H1 (cell line): ENCODE results near the gene SRRM4. TPM values are rescaled to one million over a fixed set of nuclear protein-coding genes. Genes with fewer than 3 reads are reported as not detected.

Experiments
- CTCF ChIA-PET: fragments of 300-600 bp; sonication (Branson Sonifier 250); formaldehyde crosslinking; loops from one replicate; lab custom pipeline; 2021; ENCODE audit not compliant: partially characterized antibody; lab: Charles Lee
- POLR2A ChIA-PET: fragments of 300-600 bp; sonication (Branson Sonifier 250); formaldehyde crosslinking; loops from one replicate; lab custom pipeline; 2021; ENCODE audit warnings: inconsistent platforms; ENCODE audit not compliant: partially characterized antibody; lab: Charles Lee
- DNase-seq, 2 experiments: peaks; one replicate each; pipeline versions ENCODE4 v3.0.0 to v3.0.0-alpha.2; 2010 to 2022; ENCODE audit warnings: low spot score in 2 of 2, low read depth in 1 of 2, mixed read lengths in 1 of 2
- FAIRE-seq: peaks from 2 replicates; lab custom pipeline; 2011; peaks lifted over from hg19 to GRCh38; lab: Jason Lieb, UNC
- H2AFZ ChIP-seq: 2 replicates; pipeline ENCODE4 v1.8.1; 2012; ENCODE audit warnings: low read length, inconsistent platforms
- H2AK5ac ChIP-seq: 2 replicates; pipeline ENCODE4 v1.6.1; 2013; ENCODE audit warnings: low read depth, low read length
- H2BK120ac ChIP-seq: replicated peaks from 2 replicates; pipeline ENCODE3; 2013; ENCODE audit warnings: low read depth, low read length, inconsistent platforms
- H2BK12ac ChIP-seq: 2 replicates; pipeline ENCODE4 v1.6.1; 2013; ENCODE audit warnings: low read depth, low read length
- H2BK15ac ChIP-seq: 2 replicates; pipeline ENCODE4 v1.6.1; 2013; ENCODE audit warnings: low read length
- H2BK20ac ChIP-seq: 2 replicates; pipeline ENCODE4 v1.6.1; 2013; ENCODE audit warnings: low read length
- H2BK5ac ChIP-seq: 2 replicates; pipeline ENCODE4 v1.6.1; 2013; ENCODE audit warnings: low read depth, low read length
- H3K14ac ChIP-seq: 2 replicates; pipeline ENCODE4 v1.6.1; 2013; ENCODE audit warnings: inconsistent platforms; ENCODE audit not compliant: insufficient read length
- H3K18ac ChIP-seq: 2 replicates; pipeline ENCODE4 v1.6.1; 2013; ENCODE audit warnings: low read length; ENCODE audit errors: extremely low read depth
- H3K23ac ChIP-seq: 2 replicates; pipeline ENCODE4 v1.6.1; 2013; ENCODE audit warnings: inconsistent platforms; ENCODE audit not compliant: insufficient read length
- H3K23me2 ChIP-seq: 2 replicates; pipeline ENCODE4 v1.6.1; 2013; ENCODE audit warnings: low read depth, low read length
- H3K27ac ChIP-seq: 2 replicates; pipeline ENCODE4 v1.6.1; 2011; ENCODE audit warnings: low read depth, low read length, inconsistent platforms
- H3K27me3 ChIP-seq, 4 experiments: replicated peaks in 1 of 4; 1 replicate in 1 of 4; 2 replicates in 3 of 4; pipeline versions ENCODE4 v1.6.1 to v1.8.1; 2011 to 2013; ENCODE audit warnings: low read length in 3 of 4, mild to moderate bottlenecking in 3 of 4, inconsistent platforms in 2 of 4, mixed read lengths in 2 of 4, moderate library complexity in 1 of 4; ENCODE audit not compliant: control insufficient read depth in 3 of 4, insufficient read depth in 3 of 4; ENCODE audit errors: extremely low read depth in 1 of 4
- H3K36me3 ChIP-seq, 4 experiments: 2 replicates each; pipeline versions ENCODE4 v1.6.1 to v1.8.1; 2011 to 2013; ENCODE audit warnings: mild to moderate bottlenecking in 4 of 4, low read length in 3 of 4, moderate library complexity in 2 of 4, control low read depth in 1 of 4, inconsistent platforms in 1 of 4; ENCODE audit not compliant: insufficient read depth in 4 of 4, control insufficient read depth in 2 of 4
- H3K4ac ChIP-seq: replicated peaks from 2 replicates; pipeline ENCODE3; 2013; ENCODE audit warnings: low read length, low read depth, mixed read lengths, inconsistent platforms; ENCODE audit not compliant: insufficient read length
- H3K4me1 ChIP-seq, 4 experiments: replicated peaks in 1 of 4; 1 replicate in 1 of 4; 2 replicates in 3 of 4; pipeline versions ENCODE4 v1.6.1 to v1.8.1; 2011 to 2013; ENCODE audit warnings: low read length in 3 of 4, inconsistent platforms in 2 of 4, mixed read lengths in 1 of 4; ENCODE audit not compliant: insufficient read depth in 4 of 4, control insufficient read depth in 3 of 4
- H3K4me2 ChIP-seq, 2 experiments: 2 replicates each; pipeline versions ENCODE4 v1.6.1 to v1.8.1; 2011 to 2013; ENCODE audit warnings: low read depth in 2 of 2, low read length in 2 of 2, control low read depth in 1 of 2, inconsistent platforms in 1 of 2, mild to moderate bottlenecking in 1 of 2; ENCODE audit not compliant: insufficient read depth in 1 of 2
- H3K4me3 ChIP-seq, 4 experiments: fragments of 200-600, 300-600 bp in 1 of 4; sonication (generic), shearing (Covaris generic), sonication (Bioruptor Twin) in 1 of 4; 2 replicates each; pipeline versions ENCODE4 v1.5.1 to v1.8.1; 2011 to 2016; ENCODE audit warnings: low read length in 4 of 4, low read depth in 3 of 4, control low read depth in 2 of 4, inconsistent platforms in 2 of 4, mild to moderate bottlenecking in 2 of 4, mixed read lengths in 1 of 4, moderate library complexity in 1 of 4; ENCODE audit not compliant: insufficient read depth in 2 of 4; ENCODE audit errors: extremely low read depth in 1 of 4
- H3K56ac ChIP-seq: replicated peaks from 2 replicates; pipeline ENCODE3; 2013; ENCODE audit warnings: low read depth, mild to moderate bottlenecking, mixed read lengths, low read length, inconsistent platforms; ENCODE audit not compliant: insufficient read length
- H3K79me1 ChIP-seq: 2 replicates; pipeline ENCODE4 v1.6.1; 2013; ENCODE audit warnings: low read depth, low read length, control low read depth
- H3K79me2 ChIP-seq, 2 experiments: 2 replicates each; pipeline versions ENCODE4 v1.6.1 to v1.8.1; 2012 to 2013; ENCODE audit warnings: low read length in 2 of 2, mild to moderate bottlenecking in 2 of 2, inconsistent platforms in 1 of 2; ENCODE audit not compliant: insufficient read depth in 2 of 2, control insufficient read depth in 1 of 2
- H3K9ac ChIP-seq, 4 experiments: replicated peaks in 1 of 4; 1 replicate in 1 of 4; 2 replicates in 3 of 4; pipeline versions ENCODE4 v1.6.1 to v1.8.1; 2011 to 2013; ENCODE audit warnings: low read depth in 3 of 4, low read length in 3 of 4, control low read depth in 2 of 4, mild to moderate bottlenecking in 2 of 4, moderate library complexity in 2 of 4, inconsistent platforms in 1 of 4; ENCODE audit errors: extremely low read depth in 1 of 4
- H3K9me3 ChIP-seq, 2 experiments: 2 replicates each; pipeline versions ENCODE4 v1.6.1 to v1.8.1; 2012 to 2013; ENCODE audit warnings: mild to moderate bottlenecking in 2 of 2, moderate library complexity in 2 of 2, control low read depth in 1 of 2, inconsistent platforms in 1 of 2, low read depth in 1 of 2, low read length in 1 of 2, mixed read lengths in 1 of 2; ENCODE audit not compliant: insufficient read depth in 2 of 2
- H4K20me1 ChIP-seq, 2 experiments: replicated peaks in 1 of 2; 2 replicates each; pipeline versions ENCODE3 to v1.8.1; 2011 to 2013; ENCODE audit warnings: inconsistent platforms in 2 of 2, low read length in 2 of 2, mild to moderate bottlenecking in 1 of 2; ENCODE audit not compliant: insufficient read depth in 2 of 2, control insufficient read depth in 1 of 2
- H4K5ac ChIP-seq: 2 replicates; pipeline ENCODE4 v1.6.1; 2013; ENCODE audit warnings: low read length, low read depth, mixed read lengths, inconsistent platforms; ENCODE audit not compliant: insufficient read length
- H4K8ac ChIP-seq: 2 replicates; pipeline ENCODE4 v1.8.0; 2013; ENCODE audit warnings: mild to moderate bottlenecking, moderate library complexity, low read length, inconsistent platforms; ENCODE audit not compliant: insufficient read depth; ENCODE audit errors: extremely low read depth
- H4K91ac ChIP-seq: replicated peaks from 2 replicates; pipeline ENCODE3; 2013; ENCODE audit warnings: low read length, mixed read lengths, inconsistent platforms; ENCODE audit not compliant: insufficient read length
- CTCF ChIP-seq, 3 experiments: IDR thresholded peaks; 1 replicate in 2 of 3; 2 replicates in 1 of 3; pipeline versions ENCODE4 v1.5.1 to v1.6.1; 2011; ENCODE audit warnings: low read length in 3 of 3, mild to moderate bottlenecking in 3 of 3, inconsistent platforms in 2 of 3, low read depth in 1 of 3, moderate library complexity in 1 of 3; ENCODE audit not compliant: insufficient read depth in 1 of 3; ENCODE audit errors: control extremely low read depth in 1 of 3
- E2F6 ChIP-seq: IDR thresholded peaks from 2 replicates; pipeline ENCODE4 v1.6.1; 2012; ENCODE audit warnings: inconsistent platforms
- RAD21 ChIP-seq, 2 experiments: IDR thresholded peaks in 1 of 2; conservative IDR thresholded peaks in 1 of 2; 2 replicates each; pipeline ENCODE4 v1.6.1; 2011; ENCODE audit warnings: low read depth in 2 of 2, low read length in 2 of 2, improper control_type of control experiment in 1 of 2, inconsistent platforms in 1 of 2, mild to moderate bottlenecking in 1 of 2, moderate library complexity in 1 of 2
- WGBS, 2 experiments: shearing (Covaris generic) in 1 of 2; methylation state at CpG; one replicate each; pipeline versions ENCODE4 v1.1.6 to v1.1.7; 2013 to 2015; ENCODE audit warnings: low lambda C conversion rate in 2 of 2, mixed read lengths in 2 of 2, inconsistent platforms in 1 of 2, low coverage in 1 of 2, missing lambda C conversion rate in 1 of 2; ENCODE audit not compliant: insufficient replicate concordance in 2 of 2, insufficient coverage in 1 of 2, insufficient read length in 1 of 2; ENCODE audit errors: extremely low coverage in 1 of 2, missing lambda C conversion rate in 1 of 2; 5-methylcytosine and 5-hydroxymethylcytosine counted together
- polyA plus RNA-seq, 7 experiments: library from polyadenylated mRNA; depleted of rRNA in 3 of 7; stranded (reverse) in 5 of 7; unstranded in 2 of 7; fragments of >200 nt in 5 of 7; fragments of 200-250 nt in 2 of 7; gene quantifications; 1 replicate in 5 of 7; 2 replicates in 1 of 7; 4 replicates in 1 of 7; pipeline versions ENCODE4 v1.2.1 to v1.2.3, GENCODE V29; 2011 to 2013; ENCODE audit warnings: missing spikeins in 2 of 7, mixed read lengths in 2 of 7
- total RNA-seq: library from RNA; stranded (reverse); fragmentation: NEBNext Ultra II Directional; extraction: Animal tissue kit (Norgen Biotek cat#: 25700); gene quantifications from 2 replicates; pipeline ENCODE4 v1.2.1, GENCODE V29; 2021

The SRRM4 gene
- total and polyA plus RNA-seq, 2 of the 8 experiments (the other 6 are each of a cell fraction or from before 2014, with no cell fraction given): 0.53 to 1.1 TPM

- H3K27ac ChIP-seq: no peak overlapping the region
- no peaks in the 10 kb centered on the region for H3K27me3 ChIP-seq
- H3K14ac ChIP-seq: no peak overlapping the region
- no peak overlapping the region for H2BK12ac ChIP-seq
- H3K4me2 ChIP-seq: no peak overlapping the region
- H3K23me2 ChIP-seq: no peaks in the 10 kb centered on the region
- no peak overlapping the region for H4K5ac ChIP-seq
- POLR2A ChIA-PET: interaction anchor here (0.6 to 2.6 kb wide), 3 partner anchors 8 to 53 kb away, joined by 3 to 9 read pairs (median 4); no protein-coding TSS in a partner anchor
- no peak overlapping the region for H3K4me3 ChIP-seq
- TF ChIP-seq E2F6 (no peak), CTCF (IDR thresholded peaks at IDR 0.05; ENCODE audit: control extremely low read depth in 1 of 3, insufficient read depth in 1 of 3, low read depth in 1 of 3, low read length in 3 of 3) (peak; percentile 41 to 54 (median 45)), RAD21 (IDR thresholded peaks at IDR 0.05 in 1 of 2, conservative IDR thresholded peaks at IDR 0.05 in 1 of 2; ENCODE audit: low read depth in 2 of 2, low read length in 2 of 2) (peak; percentile 57 to 71)
- 66% methylated on average over 8 of the region's 8 CpGs; no CpG with 5 or more reads in 1 of the 2 experiments for WGBS, 2 experiments
- no peak overlapping the region for H2BK15ac ChIP-seq
- 0 out of 2 replicates have a peak overlapping the region, but pooled peaks have one; percentile 7 for H2BK20ac ChIP-seq
- H3K56ac ChIP-seq: no peak overlapping the region
- peaks cover 11 to 31% (median 25%) of the 10 kb centered on the region in 4 experiments for H3K4me1 ChIP-seq
- no peaks in the 10 kb centered on the region for H3K79me2 ChIP-seq
- no peaks in the 10 kb centered on the region for H3K36me3 ChIP-seq
- H3K79me1 ChIP-seq: no peaks in the 10 kb centered on the region
- no peak for FAIRE-seq
- no peak overlapping the region for H3K18ac ChIP-seq
- no peak overlapping the region for H3K4ac ChIP-seq
- no peak overlapping the region for H2BK120ac ChIP-seq
- no peak overlapping the region for H3K9ac ChIP-seq
- no peak overlapping the region for H2AFZ ChIP-seq
- H3K9me3 ChIP-seq: no peaks in the 10 kb centered on the region
- no peaks in the 10 kb centered on the region for H4K20me1 ChIP-seq
- H4K91ac ChIP-seq: no peak overlapping the region
- no peak overlapping the region for H4K8ac ChIP-seq
- CTCF ChIA-PET: interaction anchor here (1.0 to 1.5 kb wide), 4 partner anchors 21 to 206 kb away, joined by 3 to 4 read pairs (median 3); no protein-coding TSS in a partner anchor
- DNase-seq: no peak
- H2BK5ac ChIP-seq: no peak overlapping the region
- H2AK5ac ChIP-seq: no peak overlapping the region
- H3K23ac ChIP-seq: no peak overlapping the region
Measured at GRCh38 chr12:119206348-119207062, 225.2 kb downstream of the SRRM4 start.
